HepG2 (cell line): Measurements from ENCODE around the gene CCDC148. TPM values are rescaled to one million over a fixed set of nuclear protein-coding genes. Genes with fewer than 3 reads are reported as not detected.

ENCODE experiments used
- ATAC-seq: fragments of 200-7000 bp; cut with Tn5 transposase; 3 replicates; pipeline ENCODE4 v1.9.1; 2020; ENCODE audit warnings: mild to moderate bottlenecking, moderate library complexity
- BruUV-seq: library from RNA; stranded (reverse); fragments of 400-500 nt; replicated peaks from 2 replicates; lab custom pipeline; 2021; lab: Mats Ljungman, UMichigan
- CTCF ChIA-PET: fragments of 300-600 bp; formaldehyde crosslinking; extraction: SDS; loops from one replicate; lab custom pipeline; 2021; ENCODE audit warnings: low total read pairs, inconsistent platforms, low intra/inter-chr PET ratio; lab: Yijun Ruan, JAX
- POLR2A ChIA-PET: fragments of 350-600 bp; sonication (Branson Sonifier 250); formaldehyde crosslinking; loops from one replicate; lab custom pipeline; 2020; ENCODE audit warnings: antibody characterized with exemption, inconsistent platforms; lab: Yijun Ruan, JAX
- DNase-seq: peaks from one replicate; pipeline ENCODE4 v3.0.0-alpha.2; 2015; ENCODE audit warnings: low spot score
- FAIRE-seq: peaks from 3 replicates; lab custom pipeline; 2011; peaks lifted over from hg19 to GRCh38; lab: Jason Lieb, UNC
- H2AFZ ChIP-seq: one replicate; pipeline ENCODE4 v1.6.1; 2011; ENCODE audit warnings: low read length, inconsistent platforms
- H3K27ac ChIP-seq: fragments of 300-600 bp; 3 replicates; pipeline ENCODE4 v1.8.0; 2011; ENCODE audit warnings: mixed run types, mild to moderate bottlenecking, mixed read lengths, low read length, inconsistent platforms; ENCODE audit not compliant: insufficient read depth; ENCODE audit errors: extremely low read length
- H3K27me3 ChIP-seq, 2 experiments: fragments of 200-600 bp in 1 of 2; 2 replicates in 1 of 2; 3 replicates in 1 of 2; pipeline versions ENCODE4 v1.6.0 to v1.8.0; 2011; ENCODE audit warnings: low read length in 2 of 2, mild to moderate bottlenecking in 2 of 2, moderate library complexity in 2 of 2, inconsistent platforms in 1 of 2; ENCODE audit not compliant: insufficient read depth in 2 of 2, control insufficient read depth in 1 of 2
- H3K36me3 ChIP-seq, 2 experiments: fragments of 200-600 bp in 1 of 2; replicated peaks in 1 of 2; 2 replicates in 1 of 2; 3 replicates in 1 of 2; pipeline versions ENCODE4 v1.5.1 to v1.8.0; 2011; ENCODE audit warnings: low read length in 2 of 2, inconsistent platforms in 1 of 2; ENCODE audit not compliant: insufficient read depth in 2 of 2, control insufficient read depth in 1 of 2
- H3K4me1 ChIP-seq: 2 replicates; pipeline ENCODE4 v1.5.1; 2012; ENCODE audit warnings: low read length, inconsistent platforms; ENCODE audit not compliant: insufficient read depth
- H3K4me2 ChIP-seq: 2 replicates; pipeline ENCODE4 v1.6.0; 2011; ENCODE audit warnings: low read depth, low read length, inconsistent platforms
- H3K4me3 ChIP-seq, 3 experiments: fragments of 200-600 bp in 1 of 3; sonication (generic), shearing (Covaris generic) in 1 of 3; replicated peaks in 1 of 3; 2 replicates each; pipeline ENCODE4 v1.5.1; 2011 to 2016; ENCODE audit warnings: low read length in 3 of 3, inconsistent platforms in 2 of 3, low read depth in 2 of 3, mild to moderate bottlenecking in 2 of 3, control low read depth in 1 of 3, mixed read lengths in 1 of 3; ENCODE audit not compliant: insufficient read depth in 1 of 3
- H3K79me2 ChIP-seq: one replicate; pipeline ENCODE4 v1.6.1; 2011; ENCODE audit warnings: low read length, inconsistent platforms; ENCODE audit not compliant: insufficient read depth
- H3K9ac ChIP-seq: 2 replicates; pipeline ENCODE4 v1.6.0; 2011; ENCODE audit warnings: mild to moderate bottlenecking, low read depth, low read length, inconsistent platforms; ENCODE audit not compliant: insufficient read depth
- H3K9me3 ChIP-seq: 2 replicates; pipeline ENCODE4 v1.5.1; 2012; ENCODE audit warnings: mild to moderate bottlenecking, low read length
- H4K20me1 ChIP-seq: 2 replicates; pipeline ENCODE4 v1.6.0; 2011; ENCODE audit warnings: inconsistent platforms, mild to moderate bottlenecking, low read length, moderate library complexity; ENCODE audit not compliant: insufficient read depth
- CCAR2 ChIP-seq: fragments of 200-400 bp; formaldehyde crosslinking; optimal IDR thresholded peaks from 2 replicates; pipeline ENCODE3; 2018; ENCODE audit warnings: low read depth, mild to moderate bottlenecking, low read length, moderate library complexity
- ETV6 ChIP-seq: sonication (generic); formaldehyde crosslinking; conservative IDR thresholded peaks from 2 replicates; pipeline ENCODE4 v1.4.0; 2020; ENCODE audit warnings: missing genetic modification reagents
- FOXJ3 ChIP-seq: sonication (generic); formaldehyde crosslinking; IDR thresholded peaks from 2 replicates; pipeline ENCODE4 v1.4.0; 2020; ENCODE audit warnings: missing genetic modification reagents, mild to moderate bottlenecking, borderline replicate concordance
- NFIC ChIP-seq: IDR thresholded peaks from 2 replicates; pipeline ENCODE4 v1.6.1; 2012; ENCODE audit warnings: mild to moderate bottlenecking, low read length, inconsistent platforms
- RBFOX2 ChIP-seq: fragments of 200-400 bp; formaldehyde crosslinking; IDR thresholded peaks from 2 replicates; pipeline ENCODE4 v1.6.1; 2017; ENCODE audit warnings: low read depth, mild to moderate bottlenecking, low read length
- TARDBP ChIP-seq: sonication (generic); formaldehyde crosslinking; IDR thresholded peaks from 2 replicates; pipeline ENCODE4 v1.8.0; 2022; ENCODE audit warnings: mild to moderate bottlenecking, missing genetic modification reagents
- TSC22D2 ChIP-seq: sonication (generic); formaldehyde crosslinking; IDR thresholded peaks from 2 replicates; pipeline ENCODE4 v1.5.1; 2020; ENCODE audit warnings: missing genetic modification reagents, mild to moderate bottlenecking, borderline replicate concordance
- ZFP36 ChIP-seq: fragments of 150-350 bp; IDR thresholded peaks from 2 replicates; pipeline ENCODE4 v1.6.1; 2018; ENCODE audit warnings: borderline replicate concordance, low read length, low read depth; ENCODE audit not compliant: partially characterized antibody
- ZNF468 ChIP-seq: sonication (generic); formaldehyde crosslinking; IDR thresholded peaks from 2 replicates; pipeline ENCODE4 v1.8.0; 2022; ENCODE audit warnings: mild to moderate bottlenecking, moderate library complexity, missing genetic modification reagents
- ZNF510 ChIP-seq: sonication (generic); formaldehyde crosslinking; IDR thresholded peaks from 2 replicates; pipeline ENCODE4 v1.4.0; 2020; ENCODE audit warnings: low read depth, mild to moderate bottlenecking, missing genetic modification reagents
- ZNF552 ChIP-seq: sonication (generic); formaldehyde crosslinking; IDR thresholded peaks from 2 replicates; pipeline ENCODE4 v1.9.0; 2022; ENCODE audit warnings: missing genetic modification reagents, mild to moderate bottlenecking, borderline replicate concordance
- WGBS: methylation state at CpG from one replicate; pipeline ENCODE4 v1.1.6; 2017; ENCODE audit warnings: low lambda C conversion rate; 5-methylcytosine and 5-hydroxymethylcytosine counted together
- in situ Hi-C: cut with HindIII; loops from 2 replicates; pipeline ENCODE4 v1.10.0; 2017; ENCODE audit warnings: low pct_unique_long_range_greater_than_20kb; ENCODE audit not compliant: extremely low pct_ligation_motif_present
- intact Hi-C: fragments of 100-400 bp; cut with micrococcal nuclease; formaldehyde crosslinking; loops from one replicate; pipeline ENCODE4 v1.10.0; 2022; ENCODE audit not compliant: unreplicated experiment
- polyA plus RNA-seq, 8 experiments: library from polyadenylated mRNA; depleted of rRNA in 3 of 8; stranded (reverse) in 7 of 8; unstranded in 1 of 8; fragments of >200 nt; fragmentation: Illumina TruSeq in 4 of 8; extraction: Trizol in 4 of 8; gene quantifications; 2 replicates each; pipeline versions ENCODE4 v1.2.1 to v1.2.3, GENCODE V29; 2011 to 2016; ENCODE audit warnings: low read depth in 4 of 8, missing spikeins in 1 of 8, mixed read lengths in 1 of 8; ENCODE audit not compliant: insufficient read depth in 1 of 8
- total RNA-seq, 5 experiments: library from RNA; depleted of rRNA; stranded (reverse); fragments of >200 nt; fragmentation: Illumina TruSeq; extraction: Trizol; gene quantifications; 2 replicates each; pipeline ENCODE4 v1.2.3, GENCODE V29; 2016; ENCODE audit warnings: low read depth in 1 of 5
- TF ChIP-seq, protein P1 (sequence below): sonication (generic); formaldehyde crosslinking; IDR thresholded peaks from 2 replicates; pipeline ENCODE4 v1.8.0; 2023; ENCODE audit warnings: mild to moderate bottlenecking, missing genetic modification reagents
- TF ChIP-seq, protein P2 (sequence below): IDR thresholded peaks from 2 replicates; pipeline ENCODE4 v1.6.1; 2012; ENCODE audit warnings: low read depth, low read length, improper control_type of control experiment
- TF ChIP-seq, protein P3 (sequence below): sonication (generic); formaldehyde crosslinking; IDR thresholded peaks from 2 replicates; pipeline ENCODE4 v1.8.0; 2022; ENCODE audit warnings: missing genetic modification reagents, low read depth, mild to moderate bottlenecking, borderline replicate concordance
- TF ChIP-seq, protein P4 (sequence below): IDR thresholded peaks from 2 replicates; pipeline ENCODE4 v1.6.1; 2016; ENCODE audit warnings: missing compliant biosample characterization, missing genetic modification reagents, borderline replicate concordance
- TF ChIP-seq, protein P5 (sequence below): conservative IDR thresholded peaks from 2 replicates; pipeline ENCODE4 v1.6.1; 2018; ENCODE audit warnings: missing genetic modification reagents
- TF ChIP-seq, protein P6 (sequence below): sonication (generic); formaldehyde crosslinking; IDR thresholded peaks from 2 replicates; pipeline ENCODE4 v1.8.0; 2022; ENCODE audit warnings: low read depth, missing genetic modification reagents

CCDC148 gene
- total and polyA plus RNA-seq, 2 of the 13 experiments (the other 11 are each of a cell fraction or from before 2014, with no cell fraction given) = 0.30 to 0.49 TPM

DNA sequence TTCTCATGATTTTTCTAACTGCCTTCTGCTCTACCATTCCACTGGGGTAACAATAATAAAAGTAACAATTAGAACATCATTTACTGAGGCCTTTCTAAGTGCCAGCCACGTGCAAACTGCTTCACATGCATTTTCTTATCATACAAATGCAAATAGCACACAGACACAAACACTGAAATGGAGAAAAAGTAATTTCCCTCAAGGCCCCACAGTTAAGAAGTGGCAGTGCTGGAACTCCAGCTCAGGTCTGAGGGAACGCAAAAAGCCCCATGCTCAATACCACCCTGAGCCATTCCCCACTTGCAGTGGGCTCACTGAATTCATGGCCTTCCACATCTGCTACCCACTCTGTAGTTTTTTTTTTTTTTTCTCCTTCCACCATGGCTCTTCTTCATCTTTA lies 214.3 kb downstream of the CCDC148 start:
- Histone ChIP-seq H2AFZ (no peak overlapping the region), H3K4me1 (peaks cover 12% of the 10 kb centered on the region; the same call in 1 of the 2 replicates), H3K9me3 (no peaks in the 10 kb centered on the region), H3K27ac (no peak overlapping the region), H4K20me1 (no peaks in the 10 kb centered on the region), H3K36me3 (no peaks in the 10 kb centered on the region), H3K9ac (no peak overlapping the region), H3K79me2 (no peaks in the 10 kb centered on the region), H3K4me3 (no peak overlapping the region), H3K4me2 (no peak overlapping the region), H3K27me3 (peaks cover 0 to 27% of the 10 kb centered on the region in 2 experiments; a peak in 3 of 5 replicates)
- WGBS = 24% methylated on average over 2 of the region's 2 CpGs
- FAIRE-seq (no peak), ATAC-seq (no peak), DNase-seq (no peak)
- CTCF ChIA-PET = no interaction called here
- POLR2A ChIA-PET = interaction anchor here (0.6 kb wide), 1 partner anchor 304 kb away, joined by 3 read pairs; no protein-coding TSS in a partner anchor
- TF ChIP-seq, protein P1, sequence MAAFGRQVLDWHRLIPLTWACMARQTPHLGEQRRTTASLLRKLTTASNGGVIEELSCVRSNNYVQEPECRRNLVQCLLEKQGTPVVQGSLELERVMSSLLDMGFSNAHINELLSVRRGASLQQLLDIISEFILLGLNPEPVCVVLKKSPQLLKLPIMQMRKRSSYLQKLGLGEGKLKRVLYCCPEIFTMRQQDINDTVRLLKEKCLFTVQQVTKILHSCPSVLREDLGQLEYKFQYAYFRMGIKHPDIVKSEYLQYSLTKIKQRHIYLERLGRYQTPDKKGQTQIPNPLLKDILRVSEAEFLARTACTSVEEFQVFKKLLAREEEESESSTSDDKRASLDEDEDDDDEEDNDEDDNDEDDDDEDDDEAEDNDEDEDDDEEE (CRISPR knock-in tag) = no peak
- TF ChIP-seq, protein P2, sequence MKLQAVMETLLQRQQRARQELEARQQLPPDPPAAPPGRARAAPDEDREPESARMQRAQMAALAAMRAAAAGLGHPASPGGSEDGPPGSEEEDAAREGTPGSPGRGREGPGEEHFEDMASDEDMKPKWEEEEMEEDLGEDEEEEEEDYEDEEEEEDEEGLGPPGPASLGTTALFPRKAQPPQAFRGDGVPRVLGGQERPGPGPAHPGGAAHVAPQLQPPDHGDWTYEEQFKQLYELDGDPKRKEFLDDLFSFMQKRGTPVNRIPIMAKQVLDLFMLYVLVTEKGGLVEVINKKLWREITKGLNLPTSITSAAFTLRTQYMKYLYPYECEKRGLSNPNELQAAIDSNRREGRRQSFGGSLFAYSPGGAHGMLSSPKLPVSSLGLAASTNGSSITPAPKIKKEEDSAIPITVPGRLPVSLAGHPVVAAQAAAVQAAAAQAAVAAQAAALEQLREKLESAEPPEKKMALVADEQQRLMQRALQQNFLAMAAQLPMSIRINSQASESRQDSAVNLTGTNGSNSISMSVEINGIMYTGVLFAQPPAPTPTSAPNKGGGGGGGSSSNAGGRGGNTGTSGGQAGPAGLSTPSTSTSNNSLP = no peak
- TF ChIP-seq ZNF468 (no peak), ETV6 (CRISPR knock-in tag) (no peak), RBFOX2 (no peak), ZNF552 (CRISPR knock-in tag) (no peak), ZNF510 (CRISPR knock-in tag) (no peak), NFIC (no peak), ZFP36 (no peak), CCAR2 (no peak), FOXJ3 (CRISPR knock-in tag) (no peak), TSC22D2 (CRISPR knock-in tag) (no peak), TARDBP (CRISPR knock-in tag) (no peak)
- TF ChIP-seq, protein P3, sequence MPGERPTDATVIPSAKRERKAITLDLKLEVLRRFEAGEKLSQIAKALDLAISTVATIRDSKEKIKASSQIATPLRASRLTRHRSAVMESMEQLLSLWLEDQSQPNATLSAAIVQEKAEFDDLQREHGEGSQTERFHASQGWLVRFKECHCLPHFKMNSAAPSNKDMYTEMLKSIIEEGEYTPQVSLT (CRISPR knock-in tag) = no peak
- TF ChIP-seq, protein P4, sequence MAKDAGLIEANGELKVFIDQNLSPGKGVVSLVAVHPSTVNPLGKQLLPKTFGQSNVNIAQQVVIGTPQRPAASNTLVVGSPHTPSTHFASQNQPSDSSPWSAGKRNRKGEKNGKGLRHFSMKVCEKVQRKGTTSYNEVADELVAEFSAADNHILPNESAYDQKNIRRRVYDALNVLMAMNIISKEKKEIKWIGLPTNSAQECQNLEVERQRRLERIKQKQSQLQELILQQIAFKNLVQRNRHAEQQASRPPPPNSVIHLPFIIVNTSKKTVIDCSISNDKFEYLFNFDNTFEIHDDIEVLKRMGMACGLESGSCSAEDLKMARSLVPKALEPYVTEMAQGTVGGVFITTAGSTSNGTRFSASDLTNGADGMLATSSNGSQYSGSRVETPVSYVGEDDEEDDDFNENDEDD (CRISPR knock-in tag) = no peak
- TF ChIP-seq, protein P5, sequence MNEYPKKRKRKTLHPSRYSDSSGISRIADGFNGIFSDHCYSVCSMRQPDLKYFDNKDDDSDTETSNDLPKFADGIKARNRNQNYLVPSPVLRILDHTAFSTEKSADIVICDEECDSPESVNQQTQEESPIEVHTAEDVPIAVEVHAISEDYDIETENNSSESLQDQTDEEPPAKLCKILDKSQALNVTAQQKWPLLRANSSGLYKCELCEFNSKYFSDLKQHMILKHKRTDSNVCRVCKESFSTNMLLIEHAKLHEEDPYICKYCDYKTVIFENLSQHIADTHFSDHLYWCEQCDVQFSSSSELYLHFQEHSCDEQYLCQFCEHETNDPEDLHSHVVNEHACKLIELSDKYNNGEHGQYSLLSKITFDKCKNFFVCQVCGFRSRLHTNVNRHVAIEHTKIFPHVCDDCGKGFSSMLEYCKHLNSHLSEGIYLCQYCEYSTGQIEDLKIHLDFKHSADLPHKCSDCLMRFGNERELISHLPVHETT = no peak
- TF ChIP-seq, protein P6, sequence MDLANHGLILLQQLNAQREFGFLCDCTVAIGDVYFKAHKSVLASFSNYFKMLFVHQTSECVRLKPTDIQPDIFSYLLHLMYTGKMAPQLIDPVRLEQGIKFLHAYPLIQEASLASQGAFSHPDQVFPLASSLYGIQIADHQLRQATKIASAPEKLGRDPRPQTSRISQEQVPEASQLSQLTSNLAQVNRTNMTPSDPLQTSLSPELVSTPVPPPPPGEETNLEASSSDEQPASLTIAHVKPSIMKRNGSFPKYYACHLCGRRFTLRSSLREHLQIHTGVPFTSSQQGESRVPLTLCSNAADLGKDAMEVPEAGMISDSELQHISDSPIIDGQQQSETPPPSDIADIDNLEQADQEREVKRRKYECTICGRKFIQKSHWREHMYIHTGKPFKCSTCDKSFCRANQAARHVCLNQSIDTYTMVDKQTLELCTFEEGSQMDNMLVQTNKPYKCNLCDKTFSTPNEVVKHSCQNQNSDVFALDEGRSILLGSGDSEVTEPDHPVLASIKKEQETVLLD = no peak
- no TSS peak for BruUV-seq
- intact Hi-C loops = no loop called here
- in situ Hi-C loops = no loop called here
